Measurements from ENCODE around the gene ATP1B3.
"Not testable (repeated sequence)": the region's sequence is repeated elsewhere in the genome, so short reads cannot be mapped to it uniquely, and the experiment has no call there.

ATP1B3 gene

DNA sequence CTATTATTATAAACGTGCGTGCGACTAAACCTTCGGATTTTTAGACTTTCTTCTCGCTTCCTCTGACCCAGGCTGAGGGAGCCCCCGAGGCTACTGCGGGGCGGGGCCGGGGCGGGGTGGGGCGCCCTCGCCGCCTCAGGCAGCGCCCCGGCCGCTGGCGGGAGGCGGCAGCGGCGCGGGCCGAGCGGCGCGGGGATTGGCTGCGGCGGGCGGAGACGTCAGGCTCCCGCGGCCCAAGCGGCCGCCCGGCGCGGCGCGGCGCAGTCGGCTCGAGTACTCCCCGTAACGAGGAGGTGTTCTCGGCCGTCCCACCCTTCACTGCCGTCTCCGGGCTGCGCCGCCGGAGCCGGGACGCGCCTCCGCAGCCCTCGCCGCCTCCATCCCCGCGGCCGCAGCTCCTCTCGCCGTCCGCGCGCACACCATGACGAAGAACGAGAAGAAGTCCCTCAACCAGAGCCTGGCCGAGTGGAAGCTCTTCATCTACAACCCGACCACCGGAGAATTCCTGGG is at the start of gene ATP1B3:
ATP1B3 (plus strand) TSS at position 263 of the 510 bp plus-strand sequence; CDS start at position 422, 159 bp downstream.
- peak; percentile 82 for DNase-seq

DNA sequence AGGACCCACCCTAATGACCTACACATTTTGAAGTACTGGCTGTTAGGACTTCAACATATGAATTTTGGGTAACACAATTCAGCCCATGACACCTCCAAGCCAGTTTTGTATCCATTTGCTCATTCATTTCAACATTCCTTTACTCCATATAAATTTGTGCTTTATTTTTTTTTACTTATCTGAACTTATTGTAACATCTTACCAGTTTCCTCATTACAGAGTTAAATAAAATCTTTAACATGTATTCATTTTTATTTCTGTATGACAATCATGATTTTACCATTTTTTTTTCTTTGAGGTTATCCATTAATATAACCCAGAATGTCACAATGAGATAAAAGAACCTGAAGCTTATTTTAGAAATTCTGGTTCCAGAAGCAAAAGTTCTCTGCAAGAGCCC is 48.0 kb upstream of the ATP1B3 start:
- no peak for DNase-seq

GRCh38 chr3:141828890-141829289 is 47.6 kb upstream of the ATP1B3 start:
- DNase-seq: no peak

DNA sequence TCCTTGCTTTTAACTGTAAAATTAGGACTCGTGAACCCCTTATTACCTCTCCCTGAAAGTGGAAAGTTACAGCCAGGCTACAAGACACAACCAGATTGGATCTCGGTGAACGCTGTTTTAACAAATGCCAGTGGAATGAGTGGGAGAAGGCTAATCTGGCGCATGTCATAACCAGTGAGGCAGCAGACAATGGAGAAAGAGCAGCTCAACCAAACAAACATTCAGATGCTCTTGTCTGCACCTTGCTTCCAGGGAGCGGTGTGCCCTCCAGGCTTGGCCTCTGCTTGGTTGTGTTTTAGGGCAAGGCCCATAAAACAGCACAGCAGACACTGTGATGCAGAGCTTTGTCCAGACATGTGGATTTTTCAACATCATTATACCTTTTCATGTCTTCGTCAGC is 45.9 kb upstream of the ATP1B3 start:
- DNase-seq: no peak

DNA sequence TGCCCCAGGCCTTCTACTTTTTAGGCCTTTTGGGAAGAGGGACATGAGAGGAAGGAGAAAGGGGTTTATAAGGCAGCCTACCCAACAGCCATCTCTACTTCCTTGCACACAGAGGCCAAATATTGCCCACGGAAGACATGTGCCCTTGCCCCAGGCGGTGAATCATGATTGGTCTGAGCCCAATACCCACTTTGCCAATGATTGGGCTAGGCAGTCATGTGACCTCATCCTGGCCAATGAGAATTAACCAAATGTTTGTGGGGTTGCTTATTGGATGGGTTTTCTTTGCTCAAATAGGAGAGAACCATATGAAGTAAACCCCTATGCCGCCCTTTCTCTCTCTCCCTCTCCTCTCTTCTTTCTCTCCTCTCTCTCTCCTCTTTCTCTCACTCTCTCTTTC is 42.2 kb upstream of the ATP1B3 start:
- no peak for DNase-seq

DNA sequence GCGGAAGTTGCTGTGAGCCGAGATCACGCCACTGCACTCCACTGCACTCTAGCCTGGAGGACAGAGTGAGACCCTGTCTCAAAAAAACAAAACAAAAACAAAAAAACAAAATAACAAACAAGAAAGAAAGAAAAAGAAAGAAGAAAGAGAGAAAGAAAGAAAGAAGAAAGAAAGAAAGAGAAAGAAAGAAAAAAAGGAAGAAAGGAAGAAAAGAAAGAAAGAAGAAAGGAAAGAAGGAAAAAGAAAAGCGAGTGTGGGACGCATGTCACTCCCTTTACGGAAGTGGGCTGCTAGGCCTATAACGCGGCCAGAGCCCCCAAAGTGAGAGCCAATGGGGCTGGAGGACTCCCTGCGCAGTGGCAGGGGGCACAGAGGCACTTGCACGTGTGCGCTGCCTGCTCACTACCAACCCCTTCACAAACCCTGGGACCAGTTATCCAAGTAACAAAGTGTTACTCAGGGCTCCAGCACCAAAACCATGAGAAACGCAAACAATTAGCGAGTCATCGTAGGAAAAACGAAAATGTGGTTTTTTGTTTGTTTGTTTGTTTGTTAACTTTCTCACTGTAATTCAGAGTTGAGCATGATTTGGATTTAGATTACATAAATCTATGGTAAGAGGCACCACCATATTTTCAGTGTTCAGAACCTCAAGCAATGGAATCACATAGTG is 40.8 kb upstream of the ATP1B3 start:
- DNase-seq: no peak

- no peak for DNase-seq
Observed at GRCh38 chr3:141839389-141839788, 37.1 kb upstream of the ATP1B3 start.

DNA sequence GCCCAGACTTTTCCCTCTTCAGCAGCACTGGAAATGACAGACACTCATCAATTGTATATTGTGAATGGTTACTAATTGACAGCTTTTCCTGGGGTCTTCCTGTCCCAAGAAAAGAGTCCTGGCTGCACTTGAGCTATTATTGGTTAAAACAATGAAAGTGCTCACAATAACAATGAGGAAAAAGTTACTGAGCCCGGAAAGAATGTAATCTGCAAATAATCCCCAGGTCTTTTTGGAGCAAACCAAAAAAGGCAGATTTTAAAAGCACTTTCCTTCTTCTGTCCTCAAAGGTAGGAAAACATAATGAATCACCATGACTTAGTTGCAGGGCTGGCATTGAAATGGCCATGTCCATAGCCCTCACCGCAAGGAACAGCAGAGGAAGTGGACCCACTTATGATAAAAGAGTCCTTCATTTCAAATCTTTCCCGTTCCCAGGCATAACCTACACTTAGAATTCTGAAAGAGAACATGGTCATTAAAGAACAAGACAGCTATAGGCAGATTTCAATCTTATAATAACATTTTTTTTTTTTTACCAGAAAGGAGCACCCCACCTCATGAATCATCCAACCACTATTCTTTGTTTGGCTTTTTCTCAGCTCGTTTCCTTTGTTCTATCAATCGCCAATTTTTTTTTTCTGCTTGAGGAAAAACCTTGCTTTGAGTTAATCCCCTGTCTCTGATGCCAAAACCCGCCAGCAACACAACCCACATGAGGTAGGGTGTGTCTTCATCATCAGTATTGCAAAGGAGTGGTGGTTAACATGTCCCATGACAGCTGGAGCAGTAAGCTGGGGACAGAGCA is 35.5 kb upstream of the ATP1B3 start:
- no peak for DNase-seq

- no peak for DNase-seq
Observed at GRCh38 chr3:141844108-141844507, 32.3 kb upstream of the ATP1B3 start.

GRCh38 chr3:141844812-141845211 is 31.6 kb upstream of the ATP1B3 start:
- DNase-seq: no peak

DNA sequence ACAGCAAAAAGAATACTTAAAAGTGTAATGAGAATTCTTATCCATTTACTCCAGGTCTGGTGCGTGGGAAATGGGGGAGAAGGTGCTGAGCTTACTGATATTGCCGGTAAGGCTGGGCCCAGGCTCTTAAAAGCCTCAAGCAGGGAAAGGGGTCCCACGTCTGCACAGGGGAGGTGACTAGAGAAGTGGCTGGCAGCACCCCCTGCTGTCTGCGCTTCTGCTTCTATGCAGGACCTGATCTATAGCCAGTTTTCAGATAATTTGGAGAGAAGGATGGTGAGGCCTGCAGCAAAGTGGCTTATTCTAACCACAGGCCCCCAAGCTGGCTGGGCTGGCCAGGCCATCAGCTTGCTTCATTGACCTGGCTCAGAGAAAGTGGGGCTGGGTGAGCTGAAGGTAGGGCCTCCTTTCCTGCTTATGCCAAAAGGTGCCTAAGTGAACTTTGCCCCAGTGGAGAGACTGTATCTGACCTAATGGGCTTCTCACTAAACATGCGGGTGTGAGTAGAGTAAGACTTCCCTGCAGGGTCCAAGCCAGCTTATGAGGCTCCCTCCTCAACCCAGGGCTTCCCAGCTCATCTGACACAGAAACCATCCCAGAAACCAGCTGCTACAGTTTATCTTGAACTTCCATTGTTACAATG is 30.9 kb upstream of the ATP1B3 start:
- peak; percentile 15 for DNase-seq

DNA sequence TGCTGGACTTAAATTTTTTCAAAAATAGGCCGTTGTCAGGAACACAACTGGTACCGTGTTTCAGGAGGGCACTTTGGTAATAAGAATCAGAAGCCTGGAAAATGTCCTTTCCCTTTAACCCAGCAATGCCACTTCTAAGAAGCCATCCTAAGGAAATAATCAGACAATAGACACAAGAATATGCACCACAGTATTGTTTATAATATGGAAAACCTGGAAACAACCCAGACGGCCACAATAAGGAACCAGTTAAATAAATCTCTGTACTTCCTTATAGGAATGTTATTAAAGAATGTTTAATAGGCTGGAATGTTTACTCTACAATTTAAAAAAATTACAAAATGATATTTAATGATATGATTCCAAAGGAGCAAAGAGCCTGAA is 30.4 kb upstream of the ATP1B3 start:
- DNase-seq: no peak

DNA sequence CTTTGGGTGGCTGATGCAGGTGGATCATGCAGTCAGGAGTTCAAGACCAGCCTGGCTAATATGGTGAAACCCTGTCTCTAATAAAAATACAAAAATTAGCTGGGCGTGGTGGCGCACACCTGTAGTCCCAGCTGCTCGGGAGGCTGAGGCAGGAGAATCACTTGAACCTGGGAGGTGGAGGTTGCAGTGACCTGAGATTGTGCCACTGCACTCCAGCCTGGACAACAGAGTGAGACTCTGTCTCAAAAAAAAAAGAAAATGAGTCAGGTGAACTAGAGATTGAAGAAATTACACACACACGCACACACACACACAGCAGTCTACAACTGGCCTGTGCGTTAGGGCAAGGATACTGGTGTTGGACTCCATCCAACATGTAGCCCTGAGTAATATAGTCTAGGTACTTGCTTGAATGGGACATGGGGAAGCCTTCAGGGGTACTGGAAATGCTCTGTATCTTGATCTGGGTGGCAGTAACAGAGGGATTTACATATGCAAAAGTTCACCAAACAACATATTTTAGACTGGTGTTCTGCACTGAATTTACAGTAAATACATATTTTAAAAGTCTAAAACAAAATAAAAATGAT is 28.2 kb upstream of the ATP1B3 start:
- DNase-seq: not testable (repeated sequence)

DNA sequence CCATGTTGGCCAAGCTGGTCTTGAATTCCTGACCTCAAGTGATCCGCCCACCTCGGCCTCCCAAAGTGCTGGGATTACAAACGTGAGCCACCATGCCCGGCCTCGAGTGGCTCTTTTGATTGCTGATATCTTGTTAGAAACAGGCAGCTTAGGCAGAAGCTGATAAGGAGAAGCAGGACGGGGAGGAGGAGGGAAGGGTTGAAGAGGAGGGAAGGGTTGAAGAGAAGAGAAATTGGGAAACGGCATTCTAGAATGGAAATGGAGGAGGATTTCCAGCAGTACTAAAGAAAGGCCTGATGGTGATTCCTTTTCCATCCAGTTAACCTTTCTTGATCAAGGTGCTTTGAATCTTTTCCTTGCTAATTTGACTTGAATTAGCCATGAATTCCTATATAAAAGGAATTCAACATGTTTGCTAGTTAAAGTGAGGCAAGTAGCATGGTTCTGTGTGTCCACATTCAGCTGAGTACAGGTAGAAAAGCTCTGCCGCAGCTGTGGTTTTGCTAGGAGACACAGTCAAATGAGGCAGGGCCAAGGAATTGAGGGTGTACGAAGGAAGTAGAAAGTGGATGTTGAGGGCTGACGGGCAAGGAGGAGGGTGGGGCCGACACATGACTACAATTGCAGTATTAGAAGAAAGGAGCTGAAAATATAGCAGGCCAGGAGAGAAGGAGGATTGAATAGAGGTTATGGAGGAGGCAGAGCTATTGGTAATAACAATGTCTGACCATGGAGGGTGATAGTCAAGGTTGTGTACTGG is 27.2 kb upstream of the ATP1B3 start:
- DNase-seq: no peak

DNA sequence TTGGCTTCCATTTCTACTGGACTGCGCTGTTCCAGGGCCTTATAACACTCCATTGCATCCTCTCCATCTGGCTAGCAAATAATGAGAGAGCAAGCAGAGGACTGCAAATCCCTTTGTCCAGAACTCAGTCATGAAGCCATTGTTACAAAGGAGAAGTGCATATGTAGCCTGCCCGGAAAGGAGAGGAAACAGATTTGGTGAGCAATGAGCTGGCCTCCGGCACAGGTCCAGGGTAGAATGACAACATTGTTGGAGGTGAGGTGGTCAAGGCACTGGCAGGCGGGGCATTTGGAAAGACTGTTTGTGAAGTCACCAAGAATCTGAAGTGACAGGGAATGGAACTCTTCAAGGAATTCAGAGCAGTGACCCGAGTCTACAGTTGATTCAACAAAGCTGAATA is 25.0 kb upstream of the ATP1B3 start:
- DNase-seq: no peak

GRCh38 chr3:141853081-141853601 is 23.3 kb upstream of the ATP1B3 start:
- no peak for DNase-seq

GRCh38 chr3:141853629-141854168 is 22.7 kb upstream of the ATP1B3 start:
- DNase-seq: no peak

- no peak for DNase-seq
Observed at GRCh38 chr3:141854599-141854998, 21.8 kb upstream of the ATP1B3 start.

GRCh38 chr3:141858312-141858711 is 18.1 kb upstream of the ATP1B3 start:
- no peak for DNase-seq

GRCh38 chr3:141859651-141860050 is 16.8 kb upstream of the ATP1B3 start:
- no peak for DNase-seq

DNA sequence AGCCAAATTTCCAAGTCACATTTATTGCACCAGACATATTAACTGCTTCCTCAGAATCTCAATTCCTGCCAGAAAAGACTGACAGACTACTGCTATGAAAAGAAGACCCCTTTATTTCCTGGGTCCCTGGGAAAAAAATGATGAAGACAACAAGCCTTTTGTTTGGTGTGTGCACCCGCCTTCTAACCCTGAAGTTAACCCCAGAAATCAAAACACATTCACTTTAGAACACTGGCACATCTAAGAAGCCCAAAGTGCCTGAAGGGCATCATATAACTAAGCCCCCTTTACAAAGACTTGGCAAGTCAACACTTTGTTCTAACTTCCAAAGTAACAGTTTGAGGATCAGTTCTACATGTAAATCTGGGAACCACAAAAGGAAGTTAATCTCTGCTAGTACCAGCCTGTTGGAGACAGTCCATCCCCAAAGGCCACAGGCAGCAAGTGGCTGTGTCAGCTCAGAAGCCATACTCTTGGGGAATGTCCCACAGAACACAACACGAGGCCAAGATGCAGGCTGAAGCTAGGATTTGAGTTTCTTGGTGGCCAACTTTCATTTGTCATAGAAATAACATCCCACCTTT is 16.3 kb upstream of the ATP1B3 start:
- no peak for DNase-seq
